ENCODE results near the gene RNF224. TPM values are rescaled to one million over a fixed set of nuclear protein-coding genes. Genes with fewer than 3 reads are reported as not detected.
A peak's percentile ranks its signal among the peaks of the same experiment; 100 is the strongest.

Gene RNF224
- total and polyA plus RNA-seq, 9 donors: 0.68 to 7.4 (median 2.6) TPM; not detected in 1

DNA sequence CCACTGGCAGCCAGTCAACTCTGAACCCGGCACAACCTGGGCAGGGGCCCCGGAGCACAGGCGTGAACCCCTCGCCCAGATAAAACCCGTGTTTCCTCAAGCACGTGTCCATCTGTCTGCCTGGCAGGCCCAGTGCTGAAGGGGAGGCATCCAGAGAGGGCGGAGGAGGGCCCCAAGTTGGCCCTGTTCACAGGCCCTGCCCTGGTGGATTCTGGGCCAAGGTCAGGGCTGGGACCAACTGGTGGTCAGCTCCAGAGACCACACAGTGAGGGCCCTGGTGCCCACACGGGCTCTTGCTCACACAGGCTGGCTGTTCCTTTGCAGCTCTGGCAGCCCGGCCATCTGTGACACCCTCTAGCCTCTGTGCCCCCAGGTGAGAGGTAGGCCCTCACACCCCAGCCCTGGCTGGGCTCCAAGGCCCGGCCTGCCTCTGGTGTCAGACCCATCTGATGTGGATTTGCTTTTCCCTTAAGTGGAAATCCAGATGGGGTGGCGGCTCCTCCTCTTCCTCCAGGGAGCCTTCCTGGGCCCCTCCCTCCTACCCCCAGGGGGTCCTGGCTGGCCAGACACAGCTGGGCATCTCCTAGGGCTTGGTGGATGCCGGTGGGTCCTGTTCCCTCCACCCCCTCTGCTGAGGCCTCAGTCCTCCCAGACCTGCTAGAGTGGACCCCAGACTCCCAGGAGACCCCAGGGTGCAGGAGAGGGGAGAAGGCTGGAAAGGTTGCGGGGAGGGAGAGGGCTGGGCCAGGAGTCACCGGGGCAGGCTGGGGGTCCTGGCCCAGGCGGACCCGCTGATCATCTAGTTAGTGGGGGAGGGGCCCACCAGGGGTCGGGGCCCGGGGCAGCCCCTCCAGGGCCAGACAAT lies 23.3 kb downstream of the RNF224 start:
- Histone ChIP-seq H3K4me3 (ENCODE audit: low read length) (no peak overlapping the region), H3K36me3 (ENCODE audit: control insufficient read depth, insufficient read depth, low read length) (no peaks in the 10 kb centered on the region), H3K27ac (ENCODE audit: low read length) (no peak overlapping the region), H3K9me3 (replicated peaks; ENCODE audit: control insufficient read depth, low read depth, low read length) (no peaks in the 10 kb centered on the region), H3K27me3 (ENCODE audit: control insufficient read depth, insufficient read depth, low read length) (no peaks in the 10 kb centered on the region), H3K4me1 (ENCODE audit: control insufficient read depth, insufficient read depth, low read length) (peaks cover 35% of the 10 kb centered on the region)
- WGBS (ENCODE audit: insufficient coverage): 59% methylated on average over 13 of the region's 18 CpGs
- DNase-seq: no peak

- no peak within 1 kb of the TSS for H3K27ac ChIP-seq (ENCODE audit: low read length)
- DNase-seq: no peak
- H3K4me1 ChIP-seq (ENCODE audit: control insufficient read depth, insufficient read depth, low read length): peaks cover 39% of the 10 kb centered on the region
- peaks cover under 1% of the 10 kb centered on the region for H3K36me3 ChIP-seq (ENCODE audit: control insufficient read depth, insufficient read depth, low read length)
- 53% methylated on average over 4 of the region's 4 CpGs for WGBS (ENCODE audit: insufficient coverage)
- no peaks in the 10 kb centered on the region for H3K9me3 ChIP-seq (replicated peaks; ENCODE audit: control insufficient read depth, low read depth, low read length)
- no peak within 1 kb of the TSS for H3K4me3 ChIP-seq (ENCODE audit: low read length)
- H3K27me3 ChIP-seq (ENCODE audit: control insufficient read depth, insufficient read depth, low read length): no peaks in the 10 kb centered on the region
These were observed 23.8 kb downstream of the RNF224 start, which contains the start of gene STPG3 for GRCh38 chr9:137251194-137251461. Gene STPG3, plus strand, starts transcription at chr9:137251286. Its CDS starts 1 bp downstream, at chr9:137251287.

DNA sequence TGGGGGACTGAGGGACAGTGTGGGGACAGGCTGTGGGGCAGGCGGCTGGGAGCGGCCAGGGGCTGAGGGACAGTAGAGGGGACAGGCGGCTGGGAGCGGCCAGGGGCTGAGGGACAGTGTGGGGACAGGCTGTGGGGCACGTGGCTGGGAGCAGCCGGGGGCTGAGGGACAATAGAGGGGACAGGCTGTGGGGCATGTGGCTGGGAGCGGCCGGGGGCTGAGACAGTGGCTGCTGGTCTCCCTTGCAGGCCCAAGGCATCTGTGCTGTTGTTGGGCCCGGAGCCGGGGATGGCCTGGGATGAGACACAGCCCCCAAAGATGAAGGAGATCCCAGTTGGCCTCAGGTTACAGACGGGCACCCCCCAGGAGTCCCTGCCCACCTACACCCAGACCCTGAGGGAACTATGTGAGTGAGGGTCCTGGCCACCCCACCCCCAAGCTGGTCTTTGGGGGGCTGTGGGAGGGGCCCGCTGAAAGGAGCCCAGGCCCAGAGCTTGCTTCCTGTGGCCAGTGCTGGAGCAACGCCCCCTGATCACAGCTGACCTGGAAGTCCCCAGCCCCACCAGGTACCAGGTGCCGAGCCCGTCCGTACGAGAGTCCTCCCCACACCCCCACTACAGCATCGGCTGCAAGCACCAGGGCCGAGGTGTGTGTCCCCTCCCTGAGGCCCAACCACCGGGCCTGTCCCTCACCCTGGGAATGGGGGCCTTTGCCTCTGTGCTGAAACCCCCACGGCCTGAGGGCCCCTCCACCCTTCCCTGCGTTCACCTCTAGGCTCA lies 24.4 kb downstream of the RNF224 start:
- H3K27ac ChIP-seq (ENCODE audit: low read length): no peak overlapping the region
- DNase-seq: no peak
- H3K4me1 ChIP-seq (ENCODE audit: control insufficient read depth, insufficient read depth, low read length): peaks cover 42% of the 10 kb centered on the region
- H3K4me3 ChIP-seq (ENCODE audit: low read length): no peak overlapping the region
- no peaks in the 10 kb centered on the region for H3K9me3 ChIP-seq (replicated peaks; ENCODE audit: control insufficient read depth, low read depth, low read length)
- WGBS (ENCODE audit: insufficient coverage): 82% methylated on average over 13 of the region's 22 CpGs
- H3K36me3 ChIP-seq (ENCODE audit: control insufficient read depth, insufficient read depth, low read length): peaks cover 6% of the 10 kb centered on the region
- H3K27me3 ChIP-seq (ENCODE audit: control insufficient read depth, insufficient read depth, low read length): no peaks in the 10 kb centered on the region

DNA sequence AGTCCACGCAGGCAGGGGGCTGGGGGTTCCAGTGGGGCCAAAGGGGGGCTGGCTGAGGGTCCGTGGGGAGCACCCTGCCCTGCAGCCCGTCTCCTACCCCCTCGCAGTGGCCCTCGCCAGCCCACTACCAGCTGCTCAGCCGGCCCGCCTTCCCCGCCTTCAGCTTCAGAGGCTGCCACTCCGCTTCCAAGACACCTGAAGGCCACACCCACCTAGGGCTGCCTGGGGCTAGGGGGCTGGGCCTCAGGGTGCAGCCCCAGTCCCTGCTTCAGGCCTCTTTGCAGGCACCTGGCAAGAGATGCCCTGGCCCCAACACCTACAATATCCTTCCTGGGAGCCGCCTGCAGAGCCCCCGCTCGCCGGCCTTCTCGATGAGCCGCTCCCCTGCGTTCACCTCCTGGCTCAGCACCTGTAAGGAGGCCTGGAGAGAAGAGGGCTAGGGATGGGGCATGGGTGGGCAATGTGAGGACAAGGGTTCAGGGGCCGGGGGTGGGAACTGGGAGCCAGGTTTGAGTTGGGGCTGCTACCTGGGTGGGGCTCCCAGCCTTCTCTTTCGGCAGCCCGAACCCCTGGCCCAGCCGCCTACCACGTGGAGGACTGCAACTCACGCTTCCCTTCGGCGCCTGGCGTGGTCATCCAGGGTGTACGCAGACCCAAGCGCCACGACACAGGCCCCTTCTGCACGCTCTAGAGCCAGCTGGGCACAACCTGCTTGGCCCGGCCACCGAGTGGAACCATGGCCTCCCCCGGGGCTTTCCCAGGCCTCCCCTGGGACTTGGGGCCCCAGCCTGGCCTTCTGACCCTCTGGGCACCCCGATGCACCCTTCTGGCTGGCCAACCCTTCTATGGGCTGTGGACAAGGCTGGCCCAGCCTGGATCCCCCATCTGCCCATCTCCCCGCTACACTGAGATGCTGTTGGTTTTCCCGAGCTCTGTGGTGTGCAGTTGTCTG lies 25.5 kb downstream of the RNF224 start:
- Histone ChIP-seq H3K27me3 (ENCODE audit: control insufficient read depth, insufficient read depth, low read length) (no peaks in the 10 kb centered on the region), H3K4me1 (ENCODE audit: control insufficient read depth, insufficient read depth, low read length) (peaks cover 34% of the 10 kb centered on the region), H3K27ac (ENCODE audit: low read length) (no peak overlapping the region), H3K36me3 (ENCODE audit: control insufficient read depth, insufficient read depth, low read length) (peaks cover 12% of the 10 kb centered on the region), H3K9me3 (replicated peaks; ENCODE audit: control insufficient read depth, low read depth, low read length) (no peaks in the 10 kb centered on the region), H3K4me3 (ENCODE audit: low read length) (no peak overlapping the region)
- WGBS (ENCODE audit: insufficient coverage): 65% methylated on average over 25 of the region's 35 CpGs
- no peak for DNase-seq

DNA sequence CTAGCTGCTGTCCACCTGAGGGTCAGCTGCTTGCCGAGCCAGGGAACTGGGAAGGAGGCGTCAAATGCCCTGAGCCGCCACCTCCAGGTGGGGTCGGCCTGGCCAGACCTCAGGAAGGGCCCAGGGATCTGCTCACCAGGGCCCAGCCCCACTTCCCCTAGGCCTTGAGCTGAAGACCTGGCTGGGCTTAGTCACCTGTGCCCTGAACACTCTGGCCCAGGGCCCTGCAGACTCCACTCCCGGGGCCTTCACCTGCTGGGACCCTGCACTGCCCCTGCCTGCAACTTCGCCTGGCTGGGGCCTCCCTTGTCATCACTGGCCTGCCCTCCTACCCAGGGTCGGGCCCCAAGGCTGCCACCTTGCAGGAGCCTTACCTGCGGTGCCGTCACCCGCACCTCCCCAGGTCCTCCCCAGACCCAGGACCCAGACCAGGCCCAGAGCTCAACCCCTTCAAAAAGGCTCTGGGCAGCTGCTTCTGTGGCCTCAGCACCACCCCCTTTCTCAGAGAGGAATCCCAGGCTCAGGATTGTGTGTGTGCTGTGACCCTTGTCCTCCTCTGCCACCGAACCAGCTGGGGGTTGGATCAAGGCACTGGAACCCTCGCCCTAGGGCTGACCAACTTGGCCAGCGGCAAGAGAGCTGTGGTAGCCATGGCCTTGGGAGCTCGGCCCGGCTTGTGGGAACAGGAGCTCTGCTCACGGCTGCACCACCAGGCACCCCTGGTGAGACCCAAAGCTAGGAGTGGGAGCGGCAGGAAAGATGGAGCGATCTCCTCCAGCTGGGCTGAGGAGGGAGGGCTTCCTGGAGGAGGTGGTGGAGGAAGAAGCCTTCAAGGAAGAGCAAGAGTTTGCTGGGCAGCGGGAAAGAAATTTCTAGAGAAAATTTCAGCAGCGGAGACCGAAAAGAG lies 26.7 kb downstream of the RNF224 start:
- DNase-seq: no peak

GRCh38 chr9:137254624-137255447 lies 27.5 kb downstream of the RNF224 start, which contains the start of gene NELFB:
Gene NELFB, plus strand, starts transcription at chr9:137255327.
- Histone ChIP-seq H3K4me1 (ENCODE audit: control insufficient read depth, insufficient read depth, low read length) (peaks cover 32% of the 10 kb centered on the region), H3K9me3 (replicated peaks; ENCODE audit: control insufficient read depth, low read depth, low read length) (no peaks in the 10 kb centered on the region), H3K4me3 (ENCODE audit: low read length) (peak within 1 kb of the TSS; percentile 95), H3K27me3 (ENCODE audit: control insufficient read depth, insufficient read depth, low read length) (no peaks in the 10 kb centered on the region), H3K36me3 (ENCODE audit: control insufficient read depth, insufficient read depth, low read length) (peaks cover 19% of the 10 kb centered on the region), H3K27ac (ENCODE audit: low read length) (peak within 1 kb of the TSS; percentile 82)
- DNase-seq: peak; percentile 96
- WGBS (ENCODE audit: insufficient coverage): under 1% methylated on average over 100 of the region's 105 CpGs

More for the DNA sequence above, 26.7 kb downstream of the RNF224 start:
- peak overlapping the region; percentile 80 for H3K4me3 ChIP-seq (ENCODE audit: low read length)
- 46% methylated on average over 21 of the region's 21 CpGs for WGBS (ENCODE audit: insufficient coverage)
- H3K27ac ChIP-seq (ENCODE audit: low read length): no peak overlapping the region
- peaks cover 15% of the 10 kb centered on the region for H3K36me3 ChIP-seq (ENCODE audit: control insufficient read depth, insufficient read depth, low read length)
- peaks cover 32% of the 10 kb centered on the region for H3K4me1 ChIP-seq (ENCODE audit: control insufficient read depth, insufficient read depth, low read length)
- no peaks in the 10 kb centered on the region for H3K9me3 ChIP-seq (replicated peaks; ENCODE audit: control insufficient read depth, low read depth, low read length)
- no peaks in the 10 kb centered on the region for H3K27me3 ChIP-seq (ENCODE audit: control insufficient read depth, insufficient read depth, low read length)

DNA sequence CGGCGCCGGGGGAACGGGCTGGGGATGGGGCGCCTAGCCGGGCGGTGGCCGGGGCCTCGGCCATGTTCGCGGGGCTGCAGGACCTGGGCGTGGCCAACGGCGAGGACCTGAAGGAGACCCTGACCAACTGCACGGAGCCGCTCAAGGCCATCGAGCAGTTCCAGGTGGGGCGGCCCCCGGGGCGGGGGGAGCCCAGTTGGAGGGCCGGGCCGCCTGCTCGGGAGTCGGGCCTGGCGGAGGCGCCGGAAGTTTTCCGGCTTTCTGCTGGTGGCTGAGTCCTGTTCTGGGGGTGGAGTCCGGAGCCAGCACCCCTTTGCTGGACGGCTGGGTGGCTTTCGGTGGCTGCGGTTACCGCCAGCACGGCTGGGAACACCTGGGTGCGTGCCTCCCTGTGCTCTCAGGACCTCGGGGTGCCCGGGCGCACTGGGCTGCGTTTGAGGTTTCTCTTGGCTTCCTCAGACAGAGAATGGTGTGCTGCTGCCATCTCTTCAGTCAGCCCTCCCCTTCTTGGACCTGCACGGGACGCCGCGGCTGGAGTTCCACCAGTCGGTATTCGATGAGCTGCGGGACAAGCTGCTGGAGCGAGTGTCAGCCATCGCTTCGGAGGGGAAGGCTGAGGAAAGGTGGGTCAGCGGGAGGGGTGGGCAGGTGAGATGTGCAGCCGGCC lies 28.3 kb downstream of the RNF224 start:
- 1% methylated on average over 42 of the region's 51 CpGs for WGBS (ENCODE audit: insufficient coverage)
- H3K27ac ChIP-seq (ENCODE audit: low read length): peak overlapping the region; percentile 20
- H3K27me3 ChIP-seq (ENCODE audit: control insufficient read depth, insufficient read depth, low read length): no peaks in the 10 kb centered on the region
- no peak for DNase-seq
- H3K9me3 ChIP-seq (replicated peaks; ENCODE audit: control insufficient read depth, low read depth, low read length): no peaks in the 10 kb centered on the region
- peaks cover 19% of the 10 kb centered on the region for H3K36me3 ChIP-seq (ENCODE audit: control insufficient read depth, insufficient read depth, low read length)
- peak overlapping the region; percentile 95 for H3K4me3 ChIP-seq (ENCODE audit: low read length)
- peaks cover 28% of the 10 kb centered on the region for H3K4me1 ChIP-seq (ENCODE audit: control insufficient read depth, insufficient read depth, low read length)

- Histone ChIP-seq H3K9me3 (replicated peaks; ENCODE audit: control insufficient read depth, low read depth, low read length) (no peaks in the 10 kb centered on the region), H3K27ac (ENCODE audit: low read length) (no peak overlapping the region), H3K4me3 (ENCODE audit: low read length) (peak overlapping the region; percentile 95), H3K27me3 (ENCODE audit: control insufficient read depth, insufficient read depth, low read length) (no peaks in the 10 kb centered on the region), H3K36me3 (ENCODE audit: control insufficient read depth, insufficient read depth, low read length) (peaks cover 19% of the 10 kb centered on the region), H3K4me1 (ENCODE audit: control insufficient read depth, insufficient read depth, low read length) (peaks cover 23% of the 10 kb centered on the region)
- DNase-seq: no peak
- WGBS (ENCODE audit: insufficient coverage): 85% methylated on average over 15 of the region's 15 CpGs
These were observed 29.1 kb downstream of the RNF224 start for GRCh38 chr9:137256362-137256761.
